ENCODE data around the gene HEXIM2. TPM values are rescaled to one million over a fixed set of nuclear protein-coding genes. Genes with fewer than 3 reads are reported as not detected.
A peak's percentile ranks its signal among the peaks of the same experiment; 100 is the strongest.

The HEXIM2 gene
- total RNA-seq, 3 donors from 2014 or later: 5.3 to 7.6 (median 6.2) TPM

DNA sequence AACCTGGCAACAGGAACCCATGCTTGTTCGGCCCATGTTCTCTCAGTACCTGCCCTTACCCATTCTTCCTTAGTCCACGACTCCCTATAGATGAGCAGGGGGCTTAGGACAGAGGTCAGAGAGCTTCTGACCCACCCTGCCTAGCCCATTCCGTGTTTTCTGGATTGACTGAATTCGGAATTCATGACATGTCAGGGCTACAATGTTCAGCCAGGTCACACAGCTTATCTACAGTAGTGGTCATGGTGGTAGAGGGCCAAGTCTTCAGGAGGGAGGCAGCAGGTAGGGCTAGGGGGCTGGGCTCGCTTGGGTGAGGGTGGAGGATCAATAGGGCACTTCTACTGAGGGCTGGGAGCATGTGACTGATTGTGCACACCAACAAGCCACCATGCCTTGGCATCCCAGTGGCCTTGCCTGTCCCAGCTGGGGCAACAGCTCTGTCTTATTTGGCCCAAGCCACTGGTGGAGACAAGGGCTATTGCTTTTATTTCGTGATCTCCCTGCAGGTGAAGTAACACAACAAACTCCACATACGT, 3.1 kb downstream of the HEXIM2 start:
- H3K36me3 Mint-ChIP-seq (ENCODE audit: insufficient read depth): peaks cover 2% of the 10 kb centered on the region
- no peak for ATAC-seq

DNA sequence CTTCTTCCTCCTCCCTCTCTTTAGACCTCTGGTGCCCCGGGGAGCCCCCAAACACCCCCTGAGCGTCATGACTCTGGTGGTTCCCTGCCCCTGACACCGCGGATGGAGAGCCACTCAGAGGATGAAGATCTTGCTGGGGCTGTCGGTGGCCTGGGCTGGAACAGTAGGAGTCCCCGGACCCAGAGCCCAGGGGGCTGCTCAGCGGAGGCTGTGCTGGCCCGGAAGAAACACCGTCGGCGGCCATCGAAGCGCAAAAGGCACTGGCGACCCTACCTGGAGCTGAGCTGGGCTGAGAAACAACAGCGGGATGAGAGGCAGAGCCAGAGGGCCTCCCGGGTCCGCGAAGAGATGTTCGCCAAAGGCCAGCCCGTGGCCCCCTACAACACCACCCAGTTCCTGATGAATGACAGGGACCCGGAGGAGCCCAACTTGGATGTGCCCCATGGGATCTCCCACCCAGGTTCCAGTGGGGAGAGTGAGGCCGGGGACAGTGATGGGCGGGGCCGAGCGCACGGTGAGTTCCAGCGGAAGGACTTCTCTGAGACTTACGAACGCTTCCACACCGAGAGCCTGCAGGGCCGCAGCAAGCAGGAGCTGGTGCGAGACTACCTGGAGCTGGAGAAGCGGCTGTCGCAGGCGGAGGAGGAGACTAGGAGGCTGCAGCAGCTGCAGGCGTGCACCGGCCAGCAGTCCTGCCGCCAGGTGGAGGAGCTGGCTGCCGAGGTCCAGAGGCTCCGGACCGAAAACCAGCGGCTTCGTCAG, 7.5 kb downstream of the HEXIM2 start:
- Mint-ChIP-seq H3K36me3 (ENCODE audit: insufficient read depth) (peaks cover 2% of the 10 kb centered on the region), H3K4me1 (ENCODE audit: low read depth) (peaks cover 27% of the 10 kb centered on the region), H3K27me3 (ENCODE audit: low read depth) (no peaks in the 10 kb centered on the region), H3K9me3 (no peaks in the 10 kb centered on the region), H3K4me3 (no peak overlapping the region)
- DNase-seq (no peak), ATAC-seq (no peak)

More for the DNA sequence above, 3.1 kb downstream of the HEXIM2 start:
- H3K27me3 Mint-ChIP-seq (ENCODE audit: low read depth): no peaks in the 10 kb centered on the region
- no peak overlapping the region for H3K4me3 Mint-ChIP-seq
- H3K4me1 Mint-ChIP-seq (ENCODE audit: low read depth): peaks cover 18% of the 10 kb centered on the region
- no peaks in the 10 kb centered on the region for H3K9me3 Mint-ChIP-seq
- no peak for DNase-seq

DNA sequence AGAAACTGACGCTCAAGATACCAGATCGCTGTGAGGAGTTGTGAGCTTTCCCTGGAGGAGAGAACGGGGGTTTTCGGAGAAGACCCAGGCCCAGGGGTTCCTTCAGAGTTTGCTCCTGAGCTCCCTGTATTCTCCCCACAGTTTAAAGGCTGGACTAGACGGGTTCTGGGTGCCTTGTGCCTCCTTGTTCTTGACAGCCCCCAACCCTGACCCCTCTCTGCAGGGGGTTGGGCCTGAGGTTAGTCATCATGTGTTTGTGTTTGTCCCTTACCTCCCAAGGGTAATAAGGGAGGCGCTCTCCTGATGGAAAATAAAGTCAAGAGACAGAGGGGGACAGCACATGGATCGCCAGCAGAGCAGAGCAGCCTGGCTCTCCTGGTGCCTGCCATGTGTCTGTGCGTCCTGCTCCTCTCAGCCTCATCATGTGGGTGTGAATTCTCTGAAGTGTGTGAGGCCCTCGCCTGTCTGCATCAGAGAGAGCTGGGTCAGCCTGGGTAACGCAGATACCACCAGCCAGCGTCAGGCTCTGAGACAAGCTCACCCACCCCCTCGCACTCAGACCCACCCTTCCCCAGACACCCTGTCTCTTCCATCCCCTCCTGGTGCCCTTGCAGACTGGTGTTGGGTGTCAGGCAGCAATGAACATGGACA, 8.7 kb downstream of the HEXIM2 start:
- ATAC-seq: no peak
- Mint-ChIP-seq H3K27me3 (ENCODE audit: low read depth) (no peaks in the 10 kb centered on the region), H3K4me3 (no peak overlapping the region), H3K36me3 (ENCODE audit: insufficient read depth) (peaks cover 2% of the 10 kb centered on the region), H3K4me1 (ENCODE audit: low read depth) (peaks cover 21% of the 10 kb centered on the region), H3K9me3 (no peaks in the 10 kb centered on the region)
- no peak for DNase-seq

DNA sequence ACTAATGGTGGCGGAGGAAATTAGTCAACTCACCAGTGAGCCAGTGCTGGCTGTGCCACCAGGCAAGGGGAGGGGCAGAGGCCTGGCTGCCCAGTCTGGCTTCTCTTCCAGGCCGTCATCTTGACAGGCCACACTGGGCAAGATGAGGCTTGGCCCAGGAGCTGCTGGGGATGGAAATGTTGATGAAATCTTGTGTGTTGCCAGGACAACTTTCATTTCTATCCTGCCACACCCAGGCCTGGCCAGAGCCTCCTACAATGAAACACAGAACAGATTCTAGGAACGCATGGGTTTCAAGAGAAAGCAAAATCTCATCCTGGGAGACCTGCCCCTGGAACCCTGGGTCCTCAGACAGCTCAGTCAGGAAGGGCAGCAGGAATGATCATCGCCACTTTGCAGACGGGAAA, 9.3 kb downstream of the HEXIM2 start:
- no peak overlapping the region for H3K4me3 Mint-ChIP-seq
- peaks cover 2% of the 10 kb centered on the region for H3K36me3 Mint-ChIP-seq (ENCODE audit: insufficient read depth)
- ATAC-seq: no peak

DNA sequence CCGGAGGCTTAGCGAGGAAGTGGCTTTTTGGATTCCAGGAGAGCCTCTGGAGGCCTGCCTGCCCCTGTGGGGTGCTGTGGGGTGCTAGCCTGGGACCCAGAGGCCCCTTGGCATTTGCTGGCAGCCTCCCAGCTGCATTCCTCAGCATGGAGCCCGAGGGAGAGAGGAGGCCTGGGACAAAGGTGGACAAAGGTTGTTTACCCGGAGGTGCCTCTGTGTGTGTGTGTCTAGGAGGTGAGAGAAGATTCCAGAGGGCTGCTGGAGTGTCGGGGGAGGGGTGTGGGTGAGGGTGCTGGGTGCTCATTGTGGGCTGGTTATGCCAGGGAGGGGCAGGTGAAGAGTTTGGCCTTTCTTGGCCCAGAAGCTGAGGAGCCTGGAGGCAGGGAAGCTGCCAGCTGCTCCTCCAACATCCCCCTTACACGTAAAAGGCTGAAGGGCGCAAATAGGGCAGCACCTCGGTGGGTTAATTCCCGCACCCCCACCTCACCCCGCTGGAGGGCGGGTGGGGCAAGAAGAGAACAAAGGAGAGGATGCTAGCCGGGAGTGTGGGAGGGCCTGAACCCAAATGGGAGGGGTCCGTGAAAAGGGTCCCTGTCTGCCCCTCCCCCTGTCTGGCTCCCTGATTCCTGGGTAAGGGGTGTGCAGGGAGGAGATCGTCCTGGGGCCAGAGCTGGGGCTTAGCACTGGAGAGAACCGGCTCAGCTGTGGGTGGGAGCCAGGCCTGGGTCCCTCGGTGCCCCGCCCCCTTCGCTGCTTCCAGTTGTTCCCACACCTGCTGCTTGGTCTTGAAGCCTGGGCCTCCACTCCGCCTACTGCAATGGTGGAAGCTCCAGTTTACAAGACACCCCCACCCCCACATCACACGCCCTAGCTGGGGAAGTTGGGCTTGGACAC, 9.9 kb downstream of the HEXIM2 start:
- peaks cover 21% of the 10 kb centered on the region for H3K4me1 Mint-ChIP-seq (ENCODE audit: low read depth)
- no peaks in the 10 kb centered on the region for H3K9me3 Mint-ChIP-seq
- no peaks in the 10 kb centered on the region for H3K36me3 Mint-ChIP-seq (ENCODE audit: insufficient read depth)
- DNase-seq: no peak
- ATAC-seq: no peak
- no peak overlapping the region for H3K4me3 Mint-ChIP-seq
- no peaks in the 10 kb centered on the region for H3K27me3 Mint-ChIP-seq (ENCODE audit: low read depth)

More for the DNA sequence above, 9.3 kb downstream of the HEXIM2 start:
- no peak for DNase-seq
- no peaks in the 10 kb centered on the region for H3K27me3 Mint-ChIP-seq (ENCODE audit: low read depth)
- H3K9me3 Mint-ChIP-seq: no peaks in the 10 kb centered on the region
- H3K4me1 Mint-ChIP-seq (ENCODE audit: low read depth): peaks cover 21% of the 10 kb centered on the region

DNA sequence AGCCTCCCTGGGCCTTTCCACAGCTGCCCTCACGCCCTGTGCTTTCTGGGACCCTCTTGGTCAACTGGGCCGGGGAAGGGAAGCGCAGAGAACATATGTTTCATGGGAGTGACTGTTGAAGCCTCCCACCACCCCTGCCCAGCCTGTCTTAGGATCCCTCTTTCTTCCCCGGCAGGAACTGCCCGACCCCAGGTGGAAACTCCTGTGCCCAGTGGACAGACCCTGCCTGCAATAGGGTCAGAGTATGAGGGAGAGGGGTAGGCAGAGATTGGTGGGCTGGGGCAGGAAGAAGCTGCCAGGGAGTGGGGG, 10.5 kb downstream of the HEXIM2 start:
- Mint-ChIP-seq H3K36me3 (ENCODE audit: insufficient read depth) (no peaks in the 10 kb centered on the region), H3K27me3 (ENCODE audit: low read depth) (no peaks in the 10 kb centered on the region), H3K4me3 (no peak overlapping the region), H3K4me1 (ENCODE audit: low read depth) (peaks cover 21% of the 10 kb centered on the region), H3K9me3 (no peaks in the 10 kb centered on the region)
- DNase-seq (no peak), ATAC-seq (no peak)

DNA sequence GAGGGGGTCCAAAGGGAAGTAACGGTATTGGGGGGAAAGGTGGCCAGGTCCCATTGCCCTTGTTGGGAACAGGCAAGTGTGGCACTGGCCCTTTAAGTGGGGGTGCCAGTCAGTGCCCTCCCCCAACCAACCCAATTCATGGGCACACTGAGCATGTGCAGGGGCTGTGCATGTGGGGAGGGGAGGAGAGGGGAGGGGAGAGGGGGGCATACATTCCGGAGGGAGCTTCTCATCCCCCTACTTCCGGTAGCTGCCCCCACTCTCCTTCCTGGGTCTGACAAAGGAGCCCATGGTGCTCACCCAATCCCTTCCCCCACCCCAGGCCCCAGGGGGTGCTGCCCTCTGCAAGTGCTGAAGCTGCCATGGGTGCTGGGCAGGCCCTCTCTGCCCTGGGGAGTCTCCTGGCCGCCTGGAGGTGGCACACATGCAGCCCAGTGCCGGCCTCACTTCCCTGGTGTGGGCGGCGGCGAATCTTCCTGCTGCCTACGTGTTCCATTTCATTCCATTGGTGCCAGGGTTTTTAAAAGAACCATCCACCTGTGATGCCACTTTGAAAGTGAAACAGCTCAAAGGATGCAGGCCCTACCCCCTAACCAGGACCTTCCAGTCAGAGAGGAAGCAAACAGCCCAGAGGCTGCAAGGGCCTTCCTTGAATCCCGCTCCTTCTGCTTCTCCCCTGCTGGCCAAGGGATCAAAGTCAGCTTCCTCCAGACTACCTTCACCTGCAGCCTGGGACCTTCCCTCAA, 11.0 kb downstream of the HEXIM2 start:
- peak; percentile 89 for ATAC-seq
- no peaks in the 10 kb centered on the region for H3K9me3 Mint-ChIP-seq
- H3K4me1 Mint-ChIP-seq (ENCODE audit: low read depth): peaks cover 21% of the 10 kb centered on the region
- peak; percentile 38 for DNase-seq
- H3K27me3 Mint-ChIP-seq (ENCODE audit: low read depth): no peaks in the 10 kb centered on the region
- peak overlapping the region; percentile 58 for H3K4me3 Mint-ChIP-seq
- H3K36me3 Mint-ChIP-seq (ENCODE audit: insufficient read depth): no peaks in the 10 kb centered on the region

DNA sequence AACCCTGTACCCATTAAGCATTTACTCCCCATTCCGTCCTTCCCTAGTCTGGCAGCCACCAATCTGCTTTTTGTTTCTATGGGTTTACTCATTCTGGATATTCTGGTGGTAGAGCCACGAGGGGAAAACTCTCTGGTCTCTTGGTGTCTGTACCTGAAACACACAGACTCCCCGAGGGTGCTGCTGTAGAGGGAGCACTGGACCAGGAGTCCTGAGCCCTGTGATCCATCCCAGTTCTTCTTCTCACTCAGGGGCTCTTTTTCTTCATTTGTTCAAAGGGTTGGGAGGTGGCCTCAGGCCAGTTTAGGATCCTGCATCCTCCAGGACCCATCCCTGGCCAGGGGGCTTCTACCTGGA, 14.1 kb downstream of the HEXIM2 start:
- H3K4me3 Mint-ChIP-seq: no peak overlapping the region
- H3K4me1 Mint-ChIP-seq (ENCODE audit: low read depth): peaks cover 18% of the 10 kb centered on the region
- DNase-seq: no peak
- no peaks in the 10 kb centered on the region for H3K36me3 Mint-ChIP-seq (ENCODE audit: insufficient read depth)
- no peaks in the 10 kb centered on the region for H3K9me3 Mint-ChIP-seq
- no peak for ATAC-seq
- H3K27me3 Mint-ChIP-seq (ENCODE audit: low read depth): no peaks in the 10 kb centered on the region

DNA sequence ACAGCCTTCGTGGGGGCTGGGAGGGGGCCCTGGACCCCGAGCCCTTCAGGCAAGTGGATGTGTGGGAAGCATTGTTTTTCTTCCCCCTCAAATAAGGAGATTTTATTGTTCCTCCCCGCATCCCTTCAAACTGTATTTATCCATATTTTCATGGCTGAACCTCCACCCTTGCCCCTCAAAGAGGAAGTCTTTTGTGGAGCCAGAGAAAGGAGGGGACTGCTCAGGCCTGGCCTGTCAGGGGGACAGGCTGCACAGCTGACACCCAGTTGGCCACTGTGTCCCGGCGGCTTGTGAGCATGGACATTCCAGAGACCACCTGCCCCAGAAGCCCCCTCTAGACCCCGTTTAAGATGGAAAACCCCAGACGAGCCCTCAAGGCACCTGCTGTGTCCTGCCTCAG, 15.9 kb downstream of the HEXIM2 start:
- H3K4me1 Mint-ChIP-seq (ENCODE audit: low read depth): peaks cover 5% of the 10 kb centered on the region
- H3K9me3 Mint-ChIP-seq: no peaks in the 10 kb centered on the region
- no peak overlapping the region for H3K4me3 Mint-ChIP-seq
- DNase-seq (no peak), ATAC-seq (no peak)
- H3K27me3 Mint-ChIP-seq (ENCODE audit: low read depth): no peaks in the 10 kb centered on the region
- H3K36me3 Mint-ChIP-seq (ENCODE audit: insufficient read depth): no peaks in the 10 kb centered on the region

DNA sequence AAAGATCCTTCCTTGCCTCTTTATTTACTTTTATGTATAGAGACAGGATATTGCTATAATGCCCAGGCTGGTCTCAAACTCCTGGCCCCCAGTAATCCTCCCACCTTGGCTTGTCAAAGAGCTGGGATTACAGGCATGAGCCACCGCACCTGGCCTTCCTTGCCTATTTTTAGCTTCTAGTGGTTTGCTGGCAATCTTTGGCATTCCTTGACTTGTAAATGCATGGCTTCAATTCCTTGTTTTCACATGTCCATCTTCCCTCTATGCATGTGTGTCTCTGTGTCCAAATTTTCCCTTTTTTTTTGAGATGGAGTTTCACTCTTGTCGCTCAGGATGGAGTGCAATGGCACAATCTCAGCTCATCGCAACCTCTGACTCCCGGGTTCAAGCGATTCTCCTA, 22.5 kb downstream of the HEXIM2 start:
- Mint-ChIP-seq H3K4me1 (ENCODE audit: low read depth) (no peaks in the 10 kb centered on the region), H3K27me3 (ENCODE audit: low read depth) (no peaks in the 10 kb centered on the region), H3K4me3 (no peak overlapping the region), H3K36me3 (ENCODE audit: insufficient read depth) (no peaks in the 10 kb centered on the region), H3K9me3 (no peaks in the 10 kb centered on the region)
- DNase-seq (no peak), ATAC-seq (no peak)

DNA sequence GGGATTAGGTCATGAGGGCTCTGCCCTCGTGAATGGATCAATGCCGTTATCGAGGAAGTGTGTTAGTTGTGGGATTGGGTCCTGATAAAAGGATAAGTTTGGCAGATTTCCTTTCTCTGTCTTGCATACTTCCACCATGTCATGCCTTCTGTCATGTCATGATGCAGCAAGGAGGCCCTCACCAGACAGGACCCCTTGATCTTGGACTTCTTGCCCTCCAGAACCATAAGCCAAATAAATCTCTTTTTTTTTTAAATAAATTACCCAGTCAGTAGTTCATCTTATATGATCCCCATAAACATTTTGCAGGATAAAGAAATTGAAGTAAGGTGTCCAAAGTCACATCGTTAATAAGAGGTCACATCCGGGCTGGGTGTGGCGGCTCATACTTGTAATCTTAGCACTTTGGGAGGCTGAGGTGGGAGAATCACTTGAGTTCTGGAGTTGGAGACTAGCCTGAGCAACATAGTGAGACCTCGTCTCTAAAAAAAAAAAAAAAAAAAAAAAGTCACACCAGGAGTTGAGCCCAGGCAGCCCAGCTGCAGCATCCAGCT, 25.2 kb downstream of the HEXIM2 start:
- H3K4me1 Mint-ChIP-seq (ENCODE audit: low read depth): no peaks in the 10 kb centered on the region
- no peak for ATAC-seq
- H3K27me3 Mint-ChIP-seq (ENCODE audit: low read depth): no peaks in the 10 kb centered on the region
- H3K4me3 Mint-ChIP-seq: no peak overlapping the region
- H3K36me3 Mint-ChIP-seq (ENCODE audit: insufficient read depth): no peaks in the 10 kb centered on the region
- no peak for DNase-seq
- H3K9me3 Mint-ChIP-seq: no peaks in the 10 kb centered on the region

DNA sequence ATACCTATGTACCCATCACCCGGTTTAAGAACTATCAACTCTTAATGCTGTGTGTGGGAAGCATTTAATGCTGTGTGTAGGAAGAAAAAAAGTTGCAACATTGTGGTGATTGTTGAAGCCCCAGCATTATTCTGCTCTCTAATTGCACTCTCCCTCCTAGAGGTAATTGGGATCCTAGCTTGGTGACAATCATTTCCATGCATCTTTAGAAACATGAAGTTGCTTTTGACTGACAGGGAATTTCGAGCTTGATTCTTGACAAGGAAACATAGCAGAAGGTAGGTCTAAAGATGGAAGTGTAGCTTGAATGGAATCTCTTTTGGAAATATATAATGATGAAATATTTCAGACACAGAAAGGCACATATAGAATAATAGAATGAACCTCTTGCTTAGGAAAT, 27.3 kb downstream of the HEXIM2 start:
- Mint-ChIP-seq H3K27me3 (ENCODE audit: low read depth) (no peaks in the 10 kb centered on the region), H3K9me3 (no peaks in the 10 kb centered on the region), H3K36me3 (ENCODE audit: insufficient read depth) (no peaks in the 10 kb centered on the region), H3K4me1 (ENCODE audit: low read depth) (no peaks in the 10 kb centered on the region), H3K4me3 (no peak overlapping the region)
- ATAC-seq (no peak), DNase-seq (no peak)

DNA sequence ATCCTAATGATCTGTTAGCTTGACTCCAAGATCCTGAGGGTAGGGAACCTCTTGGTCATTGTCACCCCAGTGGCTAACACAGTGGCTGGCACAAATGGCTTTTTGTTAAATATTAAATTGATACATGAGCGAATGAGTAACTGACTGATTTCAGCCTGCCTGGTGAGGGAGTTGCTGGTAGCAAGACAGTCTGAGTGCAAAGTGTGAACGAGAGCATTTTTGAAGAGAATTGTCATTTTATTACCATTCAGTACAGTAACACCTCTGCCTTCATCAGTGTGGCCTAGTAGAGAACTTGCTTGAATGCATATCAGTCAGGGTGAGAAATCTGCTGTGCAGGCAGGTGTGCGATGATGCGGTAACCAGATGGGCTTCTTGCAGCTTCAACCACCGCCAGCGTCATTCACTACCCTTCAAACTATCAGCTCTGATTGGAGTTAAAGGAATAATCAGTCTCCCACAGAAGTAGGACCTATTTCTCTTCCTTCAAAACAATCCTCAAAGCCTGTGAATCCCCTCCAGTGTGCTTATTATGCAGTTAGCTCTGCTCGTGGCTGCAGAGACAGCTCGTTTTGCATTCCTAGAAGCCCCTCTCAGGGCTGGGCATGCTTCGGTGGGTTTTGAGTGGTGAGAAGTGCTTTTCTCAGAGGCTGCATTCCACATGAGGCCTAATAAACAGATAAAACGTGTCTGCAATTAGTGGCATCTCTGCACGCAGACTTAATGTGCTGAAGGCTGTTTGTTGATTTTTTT, 29.0 kb downstream of the HEXIM2 start:
- no peaks in the 10 kb centered on the region for H3K27me3 Mint-ChIP-seq (ENCODE audit: low read depth)
- no peaks in the 10 kb centered on the region for H3K4me1 Mint-ChIP-seq (ENCODE audit: low read depth)
- no peaks in the 10 kb centered on the region for H3K36me3 Mint-ChIP-seq (ENCODE audit: insufficient read depth)
- no peaks in the 10 kb centered on the region for H3K9me3 Mint-ChIP-seq
- no peak overlapping the region for H3K4me3 Mint-ChIP-seq
- DNase-seq (no peak), ATAC-seq (no peak)
